SK-N-MC (cell line): ENCODE data around the gene PBX3.

Source experiments
- EZH2 ChIP-seq: fragments of 200-600 bp; sonication (generic); IDR thresholded peaks from one replicate; pipeline ENCODE4 v1.6.1; 2017; ENCODE audit warnings: antibody characterized with exemption
- POLR2AphosphoS5 ChIP-seq: IDR thresholded peaks from 2 replicates; pipeline ENCODE4 v1.6.1; 2012; ENCODE audit warnings: mild to moderate bottlenecking, low read depth, low read length, borderline replicate concordance

DNA sequence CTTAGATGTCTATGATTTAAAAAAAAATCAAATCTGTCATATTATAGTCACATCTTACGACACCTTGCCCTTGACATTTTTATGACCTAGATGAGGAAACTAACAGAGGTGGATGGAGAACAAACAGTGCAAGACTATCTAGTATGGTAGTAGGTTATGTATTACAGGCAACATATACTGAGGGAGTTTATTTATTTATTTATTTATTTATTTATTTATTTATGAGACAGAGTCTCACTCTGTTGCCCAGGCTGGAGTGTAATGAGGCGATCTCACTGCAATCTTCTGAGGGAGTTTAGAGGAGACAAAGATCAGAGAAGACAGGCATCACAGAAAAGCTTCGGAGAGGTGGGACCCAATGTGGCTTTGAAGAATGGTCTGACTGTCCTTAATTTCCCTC, 4.5 kb upstream of the PBX3 start:
- TF ChIP-seq EZH2 (no peak), POLR2AphosphoS5 (no peak)
